ENCODE results near the gene C7orf57.
"Not testable (repeated sequence)": the region's sequence is repeated elsewhere in the genome, so short reads cannot be mapped to it uniquely, and the experiment has no call there.

Gene C7orf57

GRCh38 chr7:48038815-48039506 lies 3.6 kb downstream of the C7orf57 start:
- DNase-seq, result no peak

GRCh38 chr7:48040944-48041652 lies 5.8 kb downstream of the C7orf57 start:
- no peak for DNase-seq

GRCh38 chr7:48041653-48041970 lies 6.3 kb downstream of the C7orf57 start:
- DNase-seq, result no peak

GRCh38 chr7:48042216-48042615 lies 6.9 kb downstream of the C7orf57 start:
- no peak for DNase-seq

GRCh38 chr7:48042636-48043035 lies 7.3 kb downstream of the C7orf57 start:
- DNase-seq, result no peak

GRCh38 chr7:48045195-48045765 lies 9.9 kb downstream of the C7orf57 start:
- DNase-seq, result no peak

- no peak for DNase-seq
Measured at GRCh38 chr7:48046458-48046857, 11.1 kb downstream of the C7orf57 start.

GRCh38 chr7:48048113-48048512 lies 12.8 kb downstream of the C7orf57 start:
- no peak for DNase-seq

- no peak for DNase-seq
Measured at GRCh38 chr7:48049850-48050249, 14.5 kb downstream of the C7orf57 start.

GRCh38 chr7:48052748-48053147 lies 17.4 kb downstream of the C7orf57 start:
- DNase-seq, result no peak

GRCh38 chr7:48053736-48054135 lies 18.4 kb downstream of the C7orf57 start:
- no peak for DNase-seq

- DNase-seq, result no peak
Measured at GRCh38 chr7:48058990-48059389, 23.6 kb downstream of the C7orf57 start.

- no peak for DNase-seq
Measured at GRCh38 chr7:48059706-48060105, 24.4 kb downstream of the C7orf57 start.

- DNase-seq, result no peak
Measured at GRCh38 chr7:48063985-48064384, 28.6 kb downstream of the C7orf57 start.

- no peak for DNase-seq
Measured at GRCh38 chr7:48067475-48067874, 32.1 kb downstream of the C7orf57 start.

GRCh38 chr7:48074204-48074654 lies 38.9 kb downstream of the C7orf57 start:
- no peak for DNase-seq

- DNase-seq, result no peak
Measured at GRCh38 chr7:48077423-48077822, 42.1 kb downstream of the C7orf57 start.

- no peak for DNase-seq
Measured at GRCh38 chr7:48078470-48078869, 43.1 kb downstream of the C7orf57 start.

- DNase-seq, result not testable (repeated sequence)
Measured at GRCh38 chr7:48082378-48082777, 47.0 kb downstream of the C7orf57 start.

- no peak for DNase-seq
Measured at GRCh38 chr7:48083114-48083830, 47.9 kb downstream of the C7orf57 start.

- DNase-seq, result no peak
Measured at GRCh38 chr7:48084727-48085432, 49.5 kb downstream of the C7orf57 start.

- DNase-seq, result no peak
Measured at GRCh38 chr7:48085433-48085791, 50.1 kb downstream of the C7orf57 start.

GRCh38 chr7:48085942-48086341 lies 50.6 kb downstream of the C7orf57 start:
- DNase-seq, result no peak

All from NCI-H2107 (cell line).